ENCODE measurements around the gene SAMHD1. TPM values are rescaled to one million over a fixed set of nuclear protein-coding genes. Genes with fewer than 3 reads are reported as not detected.

The SAMHD1 gene
- total and polyA plus RNA-seq, 2 of the 13 experiments (the other 11 are each of a cell fraction or from before 2014, with no cell fraction given): 16.9 to 43.5 TPM

DNA sequence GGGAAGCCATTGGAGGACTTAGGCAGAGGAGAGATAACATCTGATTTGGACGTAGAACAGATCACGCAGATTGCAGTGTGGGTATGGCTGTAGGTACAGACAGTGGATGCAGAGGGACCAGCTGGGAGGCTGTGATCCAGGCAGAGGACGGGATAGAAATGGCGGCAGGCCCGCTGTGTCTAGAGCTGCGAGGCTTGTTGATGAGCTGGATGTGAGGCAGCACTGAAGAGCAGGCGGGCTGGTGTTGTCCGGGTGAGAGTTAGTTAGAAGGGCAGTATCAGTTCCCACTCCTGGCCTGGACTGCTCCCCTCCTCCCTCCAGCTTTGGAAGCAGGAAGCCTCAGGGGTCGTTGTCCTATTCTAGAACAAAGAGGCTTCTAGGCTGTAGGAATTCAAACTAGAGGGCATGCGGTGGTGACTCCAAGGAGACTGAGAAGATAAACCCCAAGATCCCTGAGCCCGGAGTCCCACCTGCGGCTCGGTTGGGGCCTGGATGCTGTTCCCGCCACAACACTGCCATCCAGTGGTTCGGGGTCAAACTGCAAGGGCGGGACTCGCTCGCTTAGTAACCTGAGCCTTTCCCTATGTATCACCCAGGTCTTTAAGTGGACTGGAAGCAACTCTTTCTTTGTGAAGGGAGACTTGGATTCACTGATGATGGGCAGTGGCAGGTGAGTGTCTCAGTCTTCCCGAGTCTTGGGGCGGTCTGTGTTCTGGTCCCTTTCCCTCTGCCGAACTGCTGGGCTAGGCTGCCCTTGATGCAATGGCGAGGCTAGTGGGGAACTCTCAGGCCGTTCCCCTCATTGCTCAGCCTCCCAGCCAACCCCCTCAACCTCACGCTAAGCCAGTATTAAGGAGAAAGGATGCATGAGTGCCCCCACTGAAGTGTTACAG, 64.4 kb downstream of the SAMHD1 start (continued):
- TF ChIP-seq NR2C2 (CRISPR knock-in tag; IDR thresholded peaks at IDR 0.05; ENCODE audit: borderline replicate concordance) (no peak), MIER3 (CRISPR knock-in tag; IDR thresholded peaks at IDR 0.05; ENCODE audit: borderline replicate concordance) (peak; percentile 61; the same call in 1 of the 2 replicates), CBFB (CRISPR knock-in tag; IDR thresholded peaks at IDR 0.05) (no peak; the same call in 1 of the 2 replicates), SPEN (CRISPR knock-in tag; IDR thresholded peaks at IDR 0.05; ENCODE audit: low read depth) (peak; percentile 63), PRPF4 (IDR thresholded peaks at IDR 0.05; ENCODE audit: low read depth, low read length, poor library complexity, severe bottlenecking) (no peak), ZNF180 (CRISPR knock-in tag; IDR thresholded peaks at IDR 0.05; ENCODE audit: borderline replicate concordance, low read depth) (no peak), MTA1 (CRISPR knock-in tag; IDR thresholded peaks at IDR 0.05; ENCODE audit: borderline replicate concordance) (no peak), KLF11 (CRISPR knock-in tag; IDR thresholded peaks at IDR 0.05) (peak; percentile 66; the same call in 1 of the 2 replicates), ZNF841 (CRISPR knock-in tag; IDR thresholded peaks at IDR 0.05; ENCODE audit: borderline replicate concordance) (no peak), XBP1 (CRISPR knock-in tag; IDR thresholded peaks at IDR 0.05) (no peak), JUND (CRISPR knock-in tag; IDR thresholded peaks at IDR 0.05) (no peak), PHF21A (CRISPR knock-in tag; IDR thresholded peaks at IDR 0.05) (peak; percentile 51; the same call in 1 of the 2 replicates), HDAC2 (CRISPR knock-in tag; IDR thresholded peaks at IDR 0.05) (no peak; the same call in 1 of the 2 replicates), HES4 (CRISPR knock-in tag; IDR thresholded peaks at IDR 0.05; ENCODE audit: borderline replicate concordance) (no peak; the same call in 1 of the 2 replicates), ZC3H13 (CRISPR knock-in tag; IDR thresholded peaks at IDR 0.05) (no peak), NR2F6 (IDR thresholded peaks at IDR 0.05) (no peak), NR2F6 (CRISPR knock-in tag; IDR thresholded peaks at IDR 0.05) (peak; percentile 44; the same call in 1 of the 2 replicates), MAFK (conservative IDR thresholded peaks at IDR 0.05 in 1 of 2, IDR thresholded peaks at IDR 0.05 in 1 of 2; ENCODE audit: low read length in 2 of 2) (no peak), ARNTL (CRISPR knock-in tag; IDR thresholded peaks at IDR 0.05) (no peak), ZNF292 (CRISPR knock-in tag; IDR thresholded peaks at IDR 0.05; ENCODE audit: borderline replicate concordance, low read depth) (peak; percentile 41; the same call in 1 of the 2 replicates), SNAI1 (CRISPR knock-in tag; IDR thresholded peaks at IDR 0.05; ENCODE audit: borderline replicate concordance) (0 out of 2 replicates have a peak, but pooled peaks have one; percentile 62)
- TF ChIP-seq, protein P1, sequence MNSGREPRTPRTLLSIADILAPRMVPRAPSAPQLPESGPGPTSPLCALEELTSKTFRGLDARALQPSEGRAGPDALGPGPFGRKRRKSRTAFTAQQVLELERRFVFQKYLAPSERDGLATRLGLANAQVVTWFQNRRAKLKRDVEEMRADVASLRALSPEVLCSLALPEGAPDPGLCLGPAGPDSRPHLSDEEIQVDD (CRISPR knock-in tag; IDR thresholded peaks at IDR 0.05; ENCODE audit: borderline replicate concordance): no peak
- TF ChIP-seq, protein P2, sequence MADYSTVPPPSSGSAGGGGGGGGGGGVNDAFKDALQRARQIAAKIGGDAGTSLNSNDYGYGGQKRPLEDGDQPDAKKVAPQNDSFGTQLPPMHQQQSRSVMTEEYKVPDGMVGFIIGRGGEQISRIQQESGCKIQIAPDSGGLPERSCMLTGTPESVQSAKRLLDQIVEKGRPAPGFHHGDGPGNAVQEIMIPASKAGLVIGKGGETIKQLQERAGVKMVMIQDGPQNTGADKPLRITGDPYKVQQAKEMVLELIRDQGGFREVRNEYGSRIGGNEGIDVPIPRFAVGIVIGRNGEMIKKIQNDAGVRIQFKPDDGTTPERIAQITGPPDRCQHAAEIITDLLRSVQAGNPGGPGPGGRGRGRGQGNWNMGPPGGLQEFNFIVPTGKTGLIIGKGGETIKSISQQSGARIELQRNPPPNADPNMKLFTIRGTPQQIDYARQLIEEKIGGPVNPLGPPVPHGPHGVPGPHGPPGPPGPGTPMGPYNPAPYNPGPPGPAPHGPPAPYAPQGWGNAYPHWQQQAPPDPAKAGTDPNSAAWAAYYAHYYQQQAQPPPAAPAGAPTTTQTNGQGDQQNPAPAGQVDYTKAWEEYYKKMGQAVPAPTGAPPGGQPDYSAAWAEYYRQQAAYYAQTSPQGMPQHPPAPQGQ (CRISPR knock-in tag; IDR thresholded peaks at IDR 0.05; ENCODE audit: borderline replicate concordance): 0 out of 2 replicates have a peak, but pooled peaks have one; percentile 69
- TF ChIP-seq, protein P3, sequence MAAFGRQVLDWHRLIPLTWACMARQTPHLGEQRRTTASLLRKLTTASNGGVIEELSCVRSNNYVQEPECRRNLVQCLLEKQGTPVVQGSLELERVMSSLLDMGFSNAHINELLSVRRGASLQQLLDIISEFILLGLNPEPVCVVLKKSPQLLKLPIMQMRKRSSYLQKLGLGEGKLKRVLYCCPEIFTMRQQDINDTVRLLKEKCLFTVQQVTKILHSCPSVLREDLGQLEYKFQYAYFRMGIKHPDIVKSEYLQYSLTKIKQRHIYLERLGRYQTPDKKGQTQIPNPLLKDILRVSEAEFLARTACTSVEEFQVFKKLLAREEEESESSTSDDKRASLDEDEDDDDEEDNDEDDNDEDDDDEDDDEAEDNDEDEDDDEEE (CRISPR knock-in tag; IDR thresholded peaks at IDR 0.05): peak; percentile 63
- TF ChIP-seq, protein P4, sequence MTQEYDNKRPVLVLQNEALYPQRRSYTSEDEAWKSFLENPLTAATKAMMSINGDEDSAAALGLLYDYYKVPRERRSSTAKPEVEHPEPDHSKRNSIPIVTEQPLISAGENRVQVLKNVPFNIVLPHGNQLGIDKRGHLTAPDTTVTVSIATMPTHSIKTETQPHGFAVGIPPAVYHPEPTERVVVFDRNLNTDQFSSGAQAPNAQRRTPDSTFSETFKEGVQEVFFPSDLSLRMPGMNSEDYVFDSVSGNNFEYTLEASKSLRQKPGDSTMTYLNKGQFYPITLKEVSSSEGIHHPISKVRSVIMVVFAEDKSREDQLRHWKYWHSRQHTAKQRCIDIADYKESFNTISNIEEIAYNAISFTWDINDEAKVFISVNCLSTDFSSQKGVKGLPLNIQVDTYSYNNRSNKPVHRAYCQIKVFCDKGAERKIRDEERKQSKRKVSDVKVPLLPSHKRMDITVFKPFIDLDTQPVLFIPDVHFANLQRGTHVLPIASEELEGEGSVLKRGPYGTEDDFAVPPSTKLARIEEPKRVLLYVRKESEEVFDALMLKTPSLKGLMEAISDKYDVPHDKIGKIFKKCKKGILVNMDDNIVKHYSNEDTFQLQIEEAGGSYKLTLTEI (CRISPR knock-in tag; conservative IDR thresholded peaks at IDR 0.05): no peak
